HG02970 (cell line): Measurements from ENCODE around the gene UNC13C.

Source experiments
- ATAC-seq: cut with Tn5 transposase; IDR thresholded peaks from one replicate; pipeline ENCODE4 v1.9.1; 2021; ENCODE audit warnings: mild to moderate bottlenecking, moderate library complexity, moderate number of reproducible peaks; ENCODE audit not compliant: unreplicated experiment, low FRiP score

The UNC13C gene

GRCh38 chr15:54547491-54547890 is 569.2 kb downstream of the UNC13C start:
- no peak for ATAC-seq

GRCh38 chr15:54550954-54551353 is 572.7 kb downstream of the UNC13C start:
- ATAC-seq: no peak

GRCh38 chr15:54556231-54556630 is 578.0 kb downstream of the UNC13C start:
- ATAC-seq: no peak

GRCh38 chr15:54559405-54560069 is 581.3 kb downstream of the UNC13C start:
- no peak for ATAC-seq

GRCh38 chr15:54560417-54560816 is 582.2 kb downstream of the UNC13C start:
- ATAC-seq: no peak

GRCh38 chr15:54564166-54564565 is 585.9 kb downstream of the UNC13C start:
- no peak for ATAC-seq

- ATAC-seq: no peak
Measured at GRCh38 chr15:54566654-54567053, 588.4 kb downstream of the UNC13C start.

GRCh38 chr15:54567408-54568035 is 589.3 kb downstream of the UNC13C start:
- no peak for ATAC-seq

- no peak for ATAC-seq
Measured at GRCh38 chr15:54568381-54568780, 590.1 kb downstream of the UNC13C start.

GRCh38 chr15:54571576-54571975 is 593.3 kb downstream of the UNC13C start:
- ATAC-seq: no peak

- ATAC-seq: no peak
Measured at GRCh38 chr15:54575586-54575985, 597.3 kb downstream of the UNC13C start.

GRCh38 chr15:54576298-54576935 is 598.2 kb downstream of the UNC13C start:
- ATAC-seq: no peak

- ATAC-seq: no peak
Measured at GRCh38 chr15:54577476-54578250, 599.4 kb downstream of the UNC13C start.

GRCh38 chr15:54579855-54580254 is 601.6 kb downstream of the UNC13C start:
- ATAC-seq: no peak

GRCh38 chr15:54580643-54581042 is 602.4 kb downstream of the UNC13C start:
- ATAC-seq: no peak

- no peak for ATAC-seq
Measured at GRCh38 chr15:54582863-54583643, 604.8 kb downstream of the UNC13C start.

- no peak for ATAC-seq
Measured at GRCh38 chr15:54585063-54585462, 606.8 kb downstream of the UNC13C start.

GRCh38 chr15:54594115-54594514 is 615.9 kb downstream of the UNC13C start:
- ATAC-seq: no peak

GRCh38 chr15:54599386-54599785 is 621.1 kb downstream of the UNC13C start:
- no peak for ATAC-seq

GRCh38 chr15:54605043-54605442 is 626.8 kb downstream of the UNC13C start:
- no peak for ATAC-seq
